HG03175 (cell line): ENCODE measurements around the gene SOX18.

Experiments used
- ATAC-seq: cut with Tn5 transposase; IDR thresholded peaks from one replicate; pipeline ENCODE4 v1.9.1; 2021; ENCODE audit warnings: mild to moderate bottlenecking, moderate library complexity; ENCODE audit not compliant: unreplicated experiment

The SOX18 gene

DNA sequence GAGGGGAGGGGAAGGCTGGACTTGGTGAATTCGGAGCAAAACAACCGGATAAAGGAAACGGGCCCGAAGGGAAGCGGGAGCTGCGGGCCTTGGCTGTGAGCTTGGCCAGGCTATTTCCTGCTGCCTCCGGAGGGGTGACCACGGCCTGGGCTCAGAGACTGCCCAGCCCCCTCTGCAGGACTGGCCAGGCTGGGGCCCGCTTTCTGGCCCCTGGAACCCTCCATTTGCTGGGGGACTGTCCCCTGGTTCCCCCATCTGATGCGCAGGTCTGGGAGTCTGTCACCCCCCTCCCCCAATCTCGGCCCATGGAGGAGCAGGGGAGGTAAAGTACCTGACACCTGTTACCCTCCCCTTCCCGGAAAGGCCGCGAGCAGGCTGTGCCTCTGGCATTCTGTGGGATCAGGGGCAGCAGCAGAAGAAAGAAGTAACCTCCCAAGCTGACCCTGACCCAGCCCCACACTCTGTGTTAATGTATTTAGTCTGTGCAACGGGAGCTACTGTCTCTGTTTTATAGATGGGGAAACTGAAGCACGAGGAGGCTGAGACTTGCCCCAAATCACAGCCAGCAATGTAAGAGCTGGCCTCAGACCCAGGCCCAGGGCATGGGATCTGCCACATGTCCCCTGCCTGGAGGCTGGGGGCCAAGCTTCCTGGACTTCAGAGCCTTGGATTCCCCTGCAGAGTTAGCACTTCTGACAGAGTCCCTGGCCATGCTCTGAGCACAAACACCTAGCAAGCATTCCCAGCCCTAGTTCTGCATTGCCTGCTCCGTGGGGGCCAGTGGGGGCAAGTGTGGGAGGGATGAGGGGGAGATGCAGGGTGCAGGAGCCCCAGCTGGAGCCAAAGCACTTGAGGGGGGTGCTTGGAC lies 9.9 kb downstream of the SOX18 start:
- no peak for ATAC-seq

DNA sequence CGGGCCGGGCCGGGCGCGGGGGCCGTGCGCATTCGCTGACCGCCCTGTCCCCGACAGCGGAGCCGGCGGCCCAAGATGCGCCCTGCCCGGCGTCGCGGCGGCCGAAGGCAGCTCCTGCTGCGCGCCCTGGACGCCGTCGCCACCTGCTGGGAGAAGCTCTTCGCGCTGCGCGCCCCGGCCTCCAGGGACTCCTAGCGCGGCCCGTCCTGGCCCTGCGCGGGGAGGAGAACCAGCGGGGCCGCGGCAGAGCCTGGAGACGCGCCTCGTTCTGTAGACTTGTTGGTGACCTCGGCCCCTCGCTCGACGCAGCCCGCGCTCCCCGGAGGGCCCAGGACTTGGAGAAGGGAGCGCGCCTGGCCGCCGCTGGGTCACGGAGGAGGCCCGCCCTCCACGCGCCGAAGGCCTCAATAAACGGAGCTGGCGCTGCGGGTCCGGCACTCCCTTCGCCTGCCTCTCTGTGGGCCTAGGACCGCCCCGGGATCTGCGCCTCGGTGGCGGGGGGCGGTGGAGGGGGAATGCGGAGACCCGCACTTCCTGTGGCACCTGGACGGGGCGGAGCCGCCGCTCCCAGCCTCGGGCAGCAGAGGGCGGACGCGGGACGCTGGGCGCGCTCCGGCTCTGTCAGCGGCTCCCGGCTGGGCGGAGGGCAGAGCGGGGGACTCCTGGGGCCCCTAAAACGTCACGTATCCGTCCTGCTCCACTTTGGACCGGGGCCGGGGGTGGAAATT lies 10.7 kb downstream of the SOX18 start:
- peak; percentile 63 for ATAC-seq

DNA sequence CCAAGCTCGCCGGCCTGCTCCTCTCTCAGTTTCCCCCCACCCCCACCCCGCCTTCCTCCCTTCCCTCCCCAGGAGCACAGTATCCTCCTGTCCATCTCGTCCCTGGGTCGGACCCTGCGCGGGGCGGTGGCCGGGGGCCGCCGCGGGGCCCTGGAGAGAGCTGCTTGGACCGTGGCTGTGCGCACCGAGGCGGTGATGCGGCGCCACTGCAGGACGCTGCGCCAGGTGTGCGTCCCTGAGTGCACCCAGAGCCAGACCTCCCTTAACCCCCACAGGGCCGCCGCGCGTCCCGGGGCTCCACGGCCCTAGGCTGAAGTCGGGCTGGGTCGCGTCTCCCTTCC lies 11.2 kb downstream of the SOX18 start:
- ATAC-seq: peak; percentile 39

DNA sequence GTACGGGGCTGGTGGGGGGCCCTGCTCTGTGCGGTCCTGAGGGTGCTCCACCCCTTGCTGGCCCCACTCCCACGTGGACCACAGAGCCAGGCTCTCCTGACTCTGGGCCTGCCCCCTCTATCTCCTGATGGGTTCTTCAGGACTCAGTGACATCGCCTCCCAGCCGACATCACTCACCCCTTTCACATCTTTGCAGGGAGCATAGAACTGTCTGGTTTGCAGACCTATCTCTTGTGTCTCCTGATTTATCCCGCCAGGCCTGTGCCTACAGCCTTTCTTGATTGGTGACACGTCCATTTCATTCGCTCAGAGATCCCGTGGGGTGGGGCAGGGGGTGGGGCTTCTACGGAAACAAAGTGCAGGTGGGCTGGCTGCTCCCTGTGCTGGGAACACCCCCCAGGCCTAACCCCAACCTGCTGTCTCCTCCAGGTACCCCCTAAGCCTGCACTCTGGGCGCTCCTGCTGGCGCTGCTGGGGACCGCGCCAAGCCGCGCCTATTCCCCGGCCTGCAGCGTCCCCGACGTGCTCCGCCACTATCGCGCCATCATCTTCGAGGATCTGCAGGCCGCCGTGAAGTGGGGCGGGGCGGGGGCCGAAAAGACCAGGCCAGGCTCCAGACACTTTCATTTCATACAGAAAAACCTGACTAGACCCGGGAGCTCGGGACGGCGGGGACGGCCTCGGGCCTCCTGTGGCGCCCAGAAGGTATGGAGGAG lies 11.8 kb downstream of the SOX18 start:
- ATAC-seq: no peak

DNA sequence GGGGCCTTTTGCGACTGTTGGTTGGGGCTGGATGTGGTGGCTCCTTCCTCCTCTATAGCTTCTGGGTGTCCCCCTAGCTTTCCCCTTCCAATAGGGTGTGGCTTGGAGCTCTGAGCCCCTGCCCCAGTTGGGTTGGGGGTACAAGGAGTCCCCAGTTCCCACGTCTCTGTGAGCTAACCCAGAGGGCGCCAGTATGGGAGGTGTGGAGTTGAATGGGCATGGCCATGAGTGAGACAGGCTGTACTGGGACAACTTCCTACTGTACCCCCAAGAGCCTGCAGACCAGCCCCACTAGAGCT lies 12.3 kb downstream of the SOX18 start:
- ATAC-seq: no peak

DNA sequence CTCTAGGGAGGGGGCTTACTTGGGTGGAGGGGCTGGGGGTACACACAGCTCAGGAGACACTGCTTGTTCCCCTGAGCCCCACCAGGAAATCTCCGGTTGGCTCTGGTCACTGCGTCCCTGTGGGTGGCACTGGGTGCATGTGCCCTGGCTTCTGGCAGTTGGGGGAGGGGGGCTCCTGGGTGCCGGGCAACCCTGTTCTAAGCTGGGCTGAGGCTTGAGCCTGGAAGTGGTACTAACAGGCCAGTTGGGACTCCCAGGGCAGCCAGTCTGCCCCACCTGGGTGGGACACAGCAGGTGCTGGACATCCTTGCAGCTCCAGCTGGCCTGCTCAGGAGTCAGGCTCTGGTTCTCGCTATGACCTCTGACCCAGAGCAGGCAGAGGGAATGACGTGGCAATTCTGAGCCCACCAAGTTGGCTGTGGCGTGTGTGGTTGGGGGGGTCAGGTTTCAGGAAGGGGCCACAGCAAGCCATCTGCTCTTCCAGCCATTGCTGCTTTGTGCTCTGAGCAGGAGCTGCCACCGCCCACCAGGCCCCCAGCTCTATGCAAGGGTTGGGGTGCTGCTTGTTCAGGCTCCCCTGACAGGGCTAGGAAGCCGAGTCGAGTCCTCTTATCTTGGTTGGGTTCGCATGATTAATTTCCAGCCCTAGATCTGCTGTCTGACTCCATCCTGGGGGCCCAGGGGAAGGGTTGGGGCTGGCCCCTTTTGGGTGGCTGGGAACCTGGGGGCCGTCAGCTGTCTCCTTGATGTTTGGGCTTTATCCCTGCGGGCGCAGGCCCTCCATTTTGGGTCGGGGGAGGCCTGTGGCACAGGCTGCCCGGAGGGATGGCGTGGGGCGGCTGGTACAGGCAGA lies 12.9 kb downstream of the SOX18 start:
- no peak for ATAC-seq

GRCh38 chr20:64035933-64036345 lies 13.5 kb downstream of the SOX18 start, which contains the start of gene C20orf204:
C20orf204 (plus strand) TSS chr20:64036182; CDS start chr20:64036324, 142 bp downstream.
- ATAC-seq: no peak

DNA sequence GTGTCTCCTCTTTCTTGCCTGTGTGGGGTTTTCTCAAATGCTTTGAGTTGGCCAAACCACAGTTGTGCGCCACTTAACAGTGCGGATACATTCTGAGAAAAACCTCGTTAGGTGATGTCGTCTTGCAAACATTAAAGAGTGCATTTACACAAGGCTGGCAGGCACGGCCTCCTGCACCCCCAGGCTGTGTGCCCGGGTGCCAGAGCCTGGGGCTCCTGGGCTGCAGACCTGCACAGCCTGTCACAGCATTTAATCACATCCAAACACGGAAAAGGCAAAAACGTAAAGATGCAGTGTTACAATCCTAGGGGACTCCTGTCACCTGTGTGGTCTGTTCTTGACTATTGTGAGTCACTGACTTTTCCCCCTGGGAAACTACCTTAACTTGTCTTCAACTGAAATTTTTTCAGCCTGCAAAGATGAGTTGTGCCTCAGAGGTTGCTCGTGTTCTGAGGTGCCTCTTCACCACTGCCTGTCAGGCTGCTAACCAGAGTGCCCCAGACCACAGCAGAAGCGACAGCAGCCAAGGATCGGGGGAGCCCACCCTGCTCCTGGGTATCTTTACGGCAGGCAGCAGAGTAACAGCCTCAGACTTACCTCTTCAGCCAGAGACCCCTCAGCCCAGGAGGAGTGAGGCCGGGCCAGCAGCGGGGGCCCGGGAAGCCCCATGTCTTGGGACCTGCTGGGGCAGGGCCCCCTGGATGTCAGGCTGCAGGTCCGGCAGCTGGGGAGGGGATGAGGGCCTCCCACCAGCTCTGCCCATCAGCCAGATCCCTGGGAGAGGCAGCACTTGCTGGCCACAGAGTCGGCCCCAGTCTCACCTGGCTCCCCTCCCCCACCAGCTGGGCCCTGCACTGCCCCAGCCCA lies 14.1 kb downstream of the SOX18 start:
- ATAC-seq: no peak

DNA sequence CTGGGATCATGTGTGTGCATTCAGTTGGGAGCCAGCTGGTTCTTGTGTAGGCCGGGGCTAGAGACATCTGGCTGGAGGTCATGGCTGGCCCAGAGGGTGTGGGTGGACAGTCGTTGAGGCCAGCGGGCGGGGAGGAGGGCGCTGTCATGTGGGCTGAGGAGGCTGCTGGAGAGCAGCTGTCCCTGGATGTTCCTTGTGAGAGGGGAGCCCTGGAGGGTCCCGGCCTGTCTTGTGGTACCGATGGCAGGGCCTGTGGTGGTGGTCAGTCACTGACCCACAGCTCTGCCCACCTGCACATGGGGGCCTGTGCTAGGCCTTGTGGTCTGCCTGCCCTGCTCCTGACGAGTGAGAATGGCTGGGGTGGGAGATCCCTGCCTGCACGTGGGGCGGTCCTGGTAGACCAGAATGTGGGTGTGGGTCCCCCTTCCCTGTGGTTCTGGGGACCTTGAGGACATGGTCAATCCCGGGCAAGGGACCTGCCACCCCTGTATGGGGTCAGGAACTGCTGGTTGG lies 15.4 kb downstream of the SOX18 start:
- no peak for ATAC-seq

DNA sequence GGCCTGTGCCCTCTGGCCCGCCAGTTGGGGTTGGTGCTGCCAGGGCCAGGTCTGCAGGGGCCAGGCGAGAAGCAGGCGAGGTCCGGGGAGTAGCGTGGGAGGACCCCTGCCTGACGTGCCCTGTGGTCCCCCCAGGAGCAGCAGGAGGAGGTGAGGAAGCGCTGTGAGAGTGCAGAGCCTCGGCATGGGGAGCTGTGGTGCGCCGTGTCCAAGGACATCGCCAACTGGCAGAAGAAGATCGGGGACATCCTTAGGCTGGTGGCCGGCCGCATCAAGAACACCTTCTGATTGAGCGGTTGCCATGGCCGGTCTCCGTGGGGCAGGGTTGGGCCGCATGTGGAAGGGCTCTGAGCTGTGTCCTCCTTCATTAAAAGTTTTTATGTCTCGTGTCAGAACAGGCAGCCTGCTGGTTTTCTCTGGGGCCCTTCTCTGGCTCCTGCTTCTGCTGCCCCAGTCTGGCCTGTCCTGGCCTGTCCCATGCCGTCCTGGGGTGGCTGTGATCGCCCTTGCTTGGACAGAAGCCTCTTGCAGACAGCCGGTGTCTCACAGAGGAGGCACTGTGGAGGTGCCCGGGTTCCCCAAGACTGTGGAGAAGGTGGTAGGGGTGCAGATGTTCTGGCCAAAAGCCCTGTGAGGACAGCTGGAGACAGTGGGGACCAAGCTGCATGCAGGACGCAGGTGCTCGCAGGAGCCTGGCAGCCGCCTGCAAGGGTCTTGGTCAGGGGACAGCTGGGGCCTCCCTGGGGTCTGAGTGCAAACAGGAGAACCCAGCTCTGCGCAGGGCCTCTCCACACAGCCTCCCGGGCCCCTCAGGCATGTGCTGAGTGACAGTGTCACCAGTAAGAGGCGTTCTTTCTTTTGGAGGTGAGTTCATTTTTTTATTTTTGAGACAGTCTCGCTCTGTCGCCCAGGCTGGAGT lies 16.5 kb downstream of the SOX18 start:
- no peak for ATAC-seq

- no peak for ATAC-seq
Measured at GRCh38 chr20:64031822-64032314, 17.6 kb downstream of the SOX18 start.

GRCh38 chr20:64030371-64031134 lies 18.9 kb downstream of the SOX18 start:
- no peak for ATAC-seq

DNA sequence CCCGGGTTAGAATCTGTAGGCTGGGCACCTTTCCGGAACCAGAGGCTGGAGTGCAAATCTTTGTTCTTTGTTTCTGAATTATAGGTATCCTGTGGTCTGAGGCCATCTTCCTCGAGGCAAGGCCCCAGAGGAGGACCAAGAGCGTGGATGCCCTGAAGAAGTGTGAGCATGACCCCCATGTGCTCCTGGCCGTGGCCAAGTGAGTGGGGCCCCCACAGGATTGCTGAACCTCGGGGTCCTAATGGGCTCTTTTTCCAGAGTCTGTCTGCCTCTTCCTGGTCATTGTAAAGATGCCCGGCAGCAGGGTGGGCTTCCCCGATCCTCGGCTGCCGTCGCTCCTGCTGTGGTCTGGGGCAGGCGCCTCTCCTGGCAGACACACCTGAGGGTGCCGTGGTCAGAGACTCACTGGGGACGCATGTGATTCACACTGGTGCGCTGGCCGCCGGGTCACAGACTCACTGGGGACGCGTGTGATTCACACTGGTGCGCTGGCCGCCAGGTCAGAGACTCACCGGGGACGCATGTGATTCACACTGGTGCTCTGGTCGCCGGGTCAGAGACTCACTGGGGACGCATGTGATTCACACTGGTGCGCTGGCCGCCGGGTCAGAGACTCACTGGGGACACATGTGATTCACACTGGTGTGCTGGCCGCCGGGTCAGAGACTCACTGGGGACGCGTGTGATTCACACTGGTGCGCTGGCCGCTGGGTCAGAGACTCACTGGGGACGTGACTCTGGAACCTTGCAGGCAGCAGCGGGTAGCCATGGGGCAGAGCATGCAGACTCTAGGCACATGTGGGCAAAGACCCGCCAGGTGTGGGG lies 19.9 kb downstream of the SOX18 start:
- no peak for ATAC-seq

DNA sequence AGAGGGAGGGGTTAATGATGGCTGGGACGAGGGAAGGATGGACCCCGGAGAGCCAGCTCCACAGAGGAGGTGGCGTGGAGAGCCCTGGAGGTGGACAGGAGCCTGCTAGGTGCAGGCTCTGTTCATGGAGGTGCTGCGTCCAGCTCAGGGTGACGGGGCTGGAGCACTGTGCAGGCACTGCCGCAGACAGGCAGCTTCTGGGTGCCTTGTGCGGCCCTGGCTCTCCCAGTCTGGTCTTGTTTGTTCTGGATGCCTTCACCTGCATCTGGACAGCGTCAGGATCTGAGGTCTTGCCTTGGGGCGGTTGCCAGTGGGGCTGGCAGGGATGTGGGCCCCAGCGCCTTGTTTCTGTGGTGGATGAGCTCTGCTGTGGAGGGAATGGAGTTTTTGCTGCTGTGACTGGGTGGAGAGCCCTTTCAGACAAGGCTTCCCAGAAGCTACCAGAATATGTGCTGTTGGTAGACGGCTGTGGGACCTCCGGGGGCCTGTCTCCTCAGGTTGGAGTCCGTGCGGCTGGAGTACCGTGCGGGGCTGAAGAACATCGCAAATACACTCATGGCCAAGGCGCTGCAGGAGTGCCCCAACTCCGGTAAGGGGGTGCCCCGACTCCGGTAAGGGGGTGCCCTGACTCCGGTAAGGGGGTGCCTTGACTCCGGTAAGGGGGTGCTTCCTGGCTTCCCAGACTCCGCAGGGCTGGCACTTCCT lies 21.3 kb downstream of the SOX18 start:
- ATAC-seq: no peak

DNA sequence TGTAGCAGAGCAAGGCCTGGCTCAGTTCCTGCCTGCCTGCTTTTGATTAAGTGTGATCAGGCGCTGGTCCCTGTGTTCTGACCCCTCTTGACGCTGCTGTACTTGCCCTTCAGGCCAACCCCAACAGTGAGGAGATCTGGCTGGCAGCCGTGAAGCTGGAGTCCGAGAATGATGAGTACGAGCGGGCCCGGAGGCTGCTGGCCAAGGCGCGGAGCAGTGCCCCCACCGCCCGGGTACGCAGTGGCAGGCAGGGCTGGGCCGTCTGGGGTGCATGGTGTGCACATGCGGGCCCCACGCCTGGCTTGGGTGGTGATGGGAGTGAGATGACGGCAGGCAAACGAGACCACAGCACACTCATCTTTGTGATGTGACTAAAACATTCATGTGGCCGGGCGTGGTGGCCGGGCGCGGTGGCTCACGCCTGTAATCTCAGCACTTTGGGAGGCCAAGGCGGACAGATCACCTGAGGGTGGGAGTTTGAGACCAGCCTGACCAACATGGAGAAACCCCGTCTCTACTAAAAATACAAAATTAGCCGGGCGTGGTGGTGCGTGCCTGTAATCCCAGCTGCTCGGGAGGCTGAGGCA lies 23.5 kb downstream of the SOX18 start:
- no peak for ATAC-seq
